ENCODE measurements around the gene KHDRBS1. TPM values are rescaled to one million over a fixed set of nuclear protein-coding genes. Genes with fewer than 3 reads are reported as not detected.

Gene KHDRBS1
- total and polyA plus RNA-seq, 2 of the 13 experiments (the other 11 are each of a cell fraction or from before 2014, with no cell fraction given), result 25.1 to 39.0 TPM

DNA sequence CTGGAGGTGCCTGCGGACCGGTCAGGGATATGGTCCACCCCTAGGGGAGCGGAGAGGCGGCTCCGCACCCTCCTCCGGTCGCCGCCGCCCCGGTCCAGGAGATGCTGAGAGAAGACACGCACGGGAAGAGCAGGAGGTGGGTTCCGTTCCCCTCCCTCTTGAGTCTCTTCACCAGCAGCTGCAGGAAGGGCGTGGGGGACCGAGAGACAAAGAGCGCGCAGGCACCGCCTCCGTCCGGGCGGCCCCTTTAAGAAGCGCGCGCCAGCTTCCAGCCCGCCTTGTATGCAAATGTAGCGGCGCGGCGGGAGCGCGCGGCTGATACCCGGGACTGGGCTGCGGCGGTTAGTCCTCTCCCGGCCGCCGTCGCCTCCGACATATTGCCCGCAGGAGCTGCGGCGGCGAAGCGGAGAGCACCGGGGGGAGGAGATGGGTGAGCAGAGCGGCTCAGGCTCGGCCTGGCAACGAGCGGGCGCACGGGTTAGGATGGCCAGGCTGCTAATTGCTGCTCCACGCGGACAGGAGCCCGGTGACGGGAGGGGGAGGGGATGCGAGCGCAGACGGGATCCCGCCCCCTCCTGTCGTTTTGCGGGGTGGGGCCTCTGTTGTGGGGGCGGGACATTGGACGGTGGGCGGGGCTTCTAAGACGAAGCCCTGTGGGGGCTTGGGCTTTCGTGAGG is 59.1 kb downstream of the KHDRBS1 start, which contains the start of gene TMEM39B (continued):
- TF ChIP-seq IKZF1 (IDR thresholded peaks at IDR 0.05), result no peak
- no peak for TF ChIP-seq MAFG (CRISPR knock-in tag; IDR thresholded peaks at IDR 0.05)
- no peak for TF ChIP-seq ZNF354B (CRISPR knock-in tag; IDR thresholded peaks at IDR 0.05)
- no peak; the same call in 1 of the 2 replicates for TF ChIP-seq CHCHD3 (CRISPR knock-in tag; IDR thresholded peaks at IDR 0.05)
- TF ChIP-seq, protein P1, sequence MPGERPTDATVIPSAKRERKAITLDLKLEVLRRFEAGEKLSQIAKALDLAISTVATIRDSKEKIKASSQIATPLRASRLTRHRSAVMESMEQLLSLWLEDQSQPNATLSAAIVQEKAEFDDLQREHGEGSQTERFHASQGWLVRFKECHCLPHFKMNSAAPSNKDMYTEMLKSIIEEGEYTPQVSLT (CRISPR knock-in tag; IDR thresholded peaks at IDR 0.05; ENCODE audit: borderline replicate concordance, low read depth), result no peak
- no peak for TF ChIP-seq MBD4 (IDR thresholded peaks at IDR 0.05; ENCODE audit: borderline replicate concordance, low read length)
- no peak for TF ChIP-seq ZNF329 (CRISPR knock-in tag; IDR thresholded peaks at IDR 0.05; ENCODE audit: low read depth)
- TF ChIP-seq NR2F2 (IDR thresholded peaks at IDR 0.05; ENCODE audit: borderline replicate concordance, low read depth), result no peak
- TF ChIP-seq, protein P2, sequence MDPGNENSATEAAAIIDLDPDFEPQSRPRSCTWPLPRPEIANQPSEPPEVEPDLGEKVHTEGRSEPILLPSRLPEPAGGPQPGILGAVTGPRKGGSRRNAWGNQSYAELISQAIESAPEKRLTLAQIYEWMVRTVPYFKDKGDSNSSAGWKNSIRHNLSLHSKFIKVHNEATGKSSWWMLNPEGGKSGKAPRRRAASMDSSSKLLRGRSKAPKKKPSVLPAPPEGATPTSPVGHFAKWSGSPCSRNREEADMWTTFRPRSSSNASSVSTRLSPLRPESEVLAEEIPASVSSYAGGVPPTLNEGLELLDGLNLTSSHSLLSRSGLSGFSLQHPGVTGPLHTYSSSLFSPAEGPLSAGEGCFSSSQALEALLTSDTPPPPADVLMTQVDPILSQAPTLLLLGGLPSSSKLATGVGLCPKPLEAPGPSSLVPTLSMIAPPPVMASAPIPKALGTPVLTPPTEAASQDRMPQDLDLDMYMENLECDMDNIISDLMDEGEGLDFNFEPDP (CRISPR knock-in tag; conservative IDR thresholded peaks at IDR 0.05), result no peak
- TF ChIP-seq ZBTB3 (CRISPR knock-in tag; IDR thresholded peaks at IDR 0.05; ENCODE audit: borderline replicate concordance, low read depth), result 0 out of 2 replicates have a peak, but pooled peaks have one; percentile 33
- TF ChIP-seq RNF2 (conservative IDR thresholded peaks at IDR 0.05; ENCODE audit: low read depth), result no peak
- TF ChIP-seq, protein P3, sequence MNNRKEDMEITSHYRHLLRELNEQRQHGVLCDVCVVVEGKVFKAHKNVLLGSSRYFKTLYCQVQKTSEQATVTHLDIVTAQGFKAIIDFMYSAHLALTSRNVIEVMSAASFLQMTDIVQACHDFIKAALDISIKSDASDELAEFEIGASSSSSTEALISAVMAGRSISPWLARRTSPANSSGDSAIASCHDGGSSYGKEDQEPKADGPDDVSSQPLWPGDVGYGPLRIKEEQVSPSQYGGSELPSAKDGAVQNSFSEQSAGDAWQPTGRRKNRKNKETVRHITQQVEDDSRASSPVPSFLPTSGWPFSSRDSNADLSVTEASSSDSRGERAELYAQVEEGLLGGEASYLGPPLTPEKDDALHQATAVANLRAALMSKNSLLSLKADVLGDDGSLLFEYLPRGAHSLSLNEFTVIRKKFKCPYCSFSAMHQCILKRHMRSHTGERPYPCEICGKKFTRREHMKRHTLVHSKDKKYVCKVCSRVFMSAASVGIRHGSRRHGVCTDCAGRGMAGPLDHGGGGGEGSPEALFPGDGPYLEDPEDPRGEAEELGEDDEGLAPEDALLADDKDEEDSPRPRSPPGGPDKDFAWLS (CRISPR knock-in tag; IDR thresholded peaks at IDR 0.05; ENCODE audit: borderline replicate concordance), result no peak
- TF ChIP-seq ZNF75D (CRISPR knock-in tag; IDR thresholded peaks at IDR 0.05; ENCODE audit: borderline replicate concordance), result no peak
- TF ChIP-seq KLF13 (CRISPR knock-in tag; IDR thresholded peaks at IDR 0.05), result no peak
- TF ChIP-seq ZNF780A (CRISPR knock-in tag; IDR thresholded peaks at IDR 0.05), result no peak
- no peak for TF ChIP-seq HNF4A (CRISPR knock-in tag; IDR thresholded peaks at IDR 0.05)
- TF ChIP-seq ZNF430 (CRISPR knock-in tag; IDR thresholded peaks at IDR 0.05), result 0 out of 2 replicates have a peak, but pooled peaks have one; percentile 27
- no peak for TF ChIP-seq SP140L (CRISPR knock-in tag; IDR thresholded peaks at IDR 0.05; ENCODE audit: borderline replicate concordance)
